ENCODE measurements around the gene NOP53.
A peak's percentile ranks its signal among the peaks of the same experiment; 100 is the strongest.
"Not testable (repeated sequence)": the region's sequence is repeated elsewhere in the genome, so short reads cannot be mapped to it uniquely, and the experiment has no call there.

The NOP53 gene

GRCh38 chr19:47726467-47726866 is 18.9 kb upstream of the NOP53 start:
- no peak for DNase-seq
- CTCF ChIA-PET = interaction anchor here (1.0 to 2.1 kb wide), 2 partner anchors 13 to 17 kb away, joined by 3 to 9 read pairs; partner anchors contain the start of gene EHD2
- H3K27me3 Mint-ChIP-seq = peaks cover 72% of the 10 kb centered on the region
- no peaks in the 10 kb centered on the region for H3K9me3 Mint-ChIP-seq
- no peak overlapping the region for H3K27ac Mint-ChIP-seq
- no peak overlapping the region for H3K4me3 Mint-ChIP-seq
- H3K36me3 Mint-ChIP-seq = no peaks in the 10 kb centered on the region
- peaks cover 22% of the 10 kb centered on the region for H3K4me1 Mint-ChIP-seq

- DNase-seq, H3K9me3 Mint-ChIP-seq, H3K4me3 Mint-ChIP-seq, H3K36me3 Mint-ChIP-seq, H3K27ac Mint-ChIP-seq: not testable (repeated sequence)
- peaks cover 63% of the 10 kb centered on the region for H3K27me3 Mint-ChIP-seq
- CTCF ChIA-PET = interaction anchor here (1.4 to 2.1 kb wide), 2 partner anchors 15 to 16 kb away, joined by 8 to 9 read pairs; partner anchors contain the start of gene EHD2
- peaks cover 22% of the 10 kb centered on the region for H3K4me1 Mint-ChIP-seq
Measured at GRCh38 chr19:47728295-47728694, 17.1 kb upstream of the NOP53 start.

DNA sequence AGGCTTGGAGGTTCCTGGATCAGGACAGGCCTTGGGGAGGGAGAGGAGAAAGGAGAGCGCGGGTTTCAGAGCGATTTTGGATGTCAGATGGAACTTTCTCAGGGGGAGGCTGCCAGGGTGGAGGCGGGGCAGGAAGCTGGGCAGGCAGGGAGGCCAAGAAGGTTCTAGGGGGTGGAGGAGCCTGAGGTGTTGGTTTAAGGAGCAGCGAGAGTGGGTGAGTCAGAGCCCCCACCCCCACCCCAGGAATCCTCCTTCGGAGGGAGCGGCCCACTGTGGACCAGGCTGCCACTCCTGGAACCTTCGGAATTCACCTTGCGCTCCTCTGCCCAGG is 15.9 kb upstream of the NOP53 start:
- peak; percentile 44 for DNase-seq
- H3K36me3 Mint-ChIP-seq = no peaks in the 10 kb centered on the region
- H3K4me3 Mint-ChIP-seq = peak overlapping the region; percentile 65
- peaks cover 22% of the 10 kb centered on the region for H3K4me1 Mint-ChIP-seq
- CTCF ChIA-PET = interaction anchor here (1.4 kb wide), 1 partner anchor 17 kb away, joined by 8 read pairs; the partner anchor contains the start of gene EHD2
- H3K9me3 Mint-ChIP-seq = no peaks in the 10 kb centered on the region
- peak overlapping the region; percentile 24 for H3K27ac Mint-ChIP-seq
- H3K27me3 Mint-ChIP-seq = peaks cover 56% of the 10 kb centered on the region

GRCh38 chr19:47729799-47730520 is 15.4 kb upstream of the NOP53 start:
- DNase-seq = peak; percentile 63
- Mint-ChIP-seq H3K27ac (no peak overlapping the region), H3K27me3 (peaks cover 51% of the 10 kb centered on the region), H3K36me3 (no peaks in the 10 kb centered on the region), H3K4me3 (peak overlapping the region; percentile 65), H3K9me3 (no peaks in the 10 kb centered on the region), H3K4me1 (peaks cover 22% of the 10 kb centered on the region)
- CTCF ChIA-PET = interaction anchor here (1.4 to 2.0 kb wide), 2 partner anchors 17 kb away, joined by 4 to 8 read pairs; partner anchors contain the start of gene EHD2

DNA sequence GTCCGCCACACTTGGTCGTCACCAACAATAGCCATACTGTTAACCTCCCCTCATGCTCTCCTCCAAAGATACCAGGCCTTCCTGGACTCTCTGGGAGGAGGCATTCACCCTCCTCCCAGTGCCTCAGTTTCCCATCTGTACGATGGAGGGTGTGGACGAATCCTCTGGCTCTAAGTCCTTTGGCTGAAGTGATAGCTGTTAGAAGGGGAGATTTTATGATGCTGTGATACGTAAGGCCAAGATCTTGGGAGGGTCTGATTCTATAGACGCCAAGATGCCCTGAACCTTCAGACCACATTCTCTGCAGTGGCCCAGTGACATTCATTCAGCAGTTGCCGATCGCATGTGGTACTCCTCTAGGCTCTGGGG is 14.8 kb upstream of the NOP53 start:
- H3K27ac Mint-ChIP-seq = no peak overlapping the region
- CTCF ChIA-PET = interaction anchor here (2.0 kb wide), 1 partner anchor 18 kb away, joined by 4 read pairs; no protein-coding TSS in a partner anchor
- H3K36me3 Mint-ChIP-seq = no peaks in the 10 kb centered on the region
- H3K4me3 Mint-ChIP-seq = peak overlapping the region; percentile 65
- no peak for DNase-seq
- peaks cover 50% of the 10 kb centered on the region for H3K27me3 Mint-ChIP-seq
- H3K9me3 Mint-ChIP-seq = no peaks in the 10 kb centered on the region
- peaks cover 22% of the 10 kb centered on the region for H3K4me1 Mint-ChIP-seq

GRCh38 chr19:47730910-47731309 is 14.4 kb upstream of the NOP53 start:
- Mint-ChIP-seq H3K36me3 (no peaks in the 10 kb centered on the region), H3K9me3 (no peaks in the 10 kb centered on the region), H3K4me1 (peaks cover 22% of the 10 kb centered on the region), H3K4me3 (peak overlapping the region; percentile 19), H3K27ac (no peak overlapping the region), H3K27me3 (peaks cover 54% of the 10 kb centered on the region)
- CTCF ChIA-PET = interaction anchor here (2.0 kb wide), 1 partner anchor 18 kb away, joined by 4 read pairs; no protein-coding TSS in a partner anchor
- DNase-seq = no peak

- Mint-ChIP-seq H3K9me3 (no peaks in the 10 kb centered on the region), H3K36me3 (no peaks in the 10 kb centered on the region), H3K27me3 (peaks cover 28% of the 10 kb centered on the region)
Measured at GRCh38 chr19:47735131-47735530, 10.2 kb upstream of the NOP53 start.

DNA sequence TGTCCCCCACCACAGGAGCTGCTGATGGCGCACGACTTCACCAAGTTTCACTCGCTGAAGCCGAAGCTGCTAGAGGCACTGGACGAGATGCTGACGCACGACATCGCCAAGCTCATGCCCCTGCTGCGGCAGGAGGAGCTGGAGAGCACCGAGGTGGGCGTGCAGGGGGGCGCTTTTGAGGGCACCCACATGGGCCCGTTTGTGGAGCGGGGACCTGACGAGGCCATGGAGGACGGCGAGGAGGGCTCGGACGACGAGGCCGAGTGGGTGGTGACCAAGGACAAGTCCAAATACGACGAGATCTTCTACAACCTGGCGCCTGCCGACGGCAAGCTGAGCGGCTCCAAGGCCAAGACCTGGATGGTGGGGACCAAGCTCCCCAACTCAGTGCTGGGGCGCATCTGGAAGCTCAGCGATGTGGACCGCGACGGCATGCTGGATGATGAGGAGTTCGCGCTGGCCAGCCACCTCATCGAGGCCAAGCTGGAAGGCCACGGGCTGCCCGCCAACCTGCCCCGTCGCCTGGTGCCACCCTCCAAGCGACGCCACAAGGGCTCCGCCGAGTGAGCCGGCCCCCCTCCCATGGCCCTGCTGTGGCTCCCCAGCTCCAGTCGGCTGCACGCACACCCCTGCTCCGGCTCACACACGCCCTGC is 4.4 kb upstream of the NOP53 start:
- Mint-ChIP-seq H3K9me3 (no peaks in the 10 kb centered on the region), H3K4me1 (peaks cover 29% of the 10 kb centered on the region), H3K27me3 (peaks cover 26% of the 10 kb centered on the region), H3K4me3 (no peak overlapping the region), H3K27ac (no peak overlapping the region), H3K36me3 (peaks cover 3% of the 10 kb centered on the region)
- no peak for DNase-seq
- CTCF ChIA-PET = interaction anchor here (0.7 to 4.5 kb wide), 3 partner anchors 28 to 730 kb away, joined by 4 to 36 read pairs (median 4); partner anchors contain the start of gene EHD2

More at GRCh38 chr19:47735131-47735530, 10.2 kb upstream of the NOP53 start:
- H3K27ac Mint-ChIP-seq = no peak overlapping the region
- H3K4me1 Mint-ChIP-seq = peaks cover 5% of the 10 kb centered on the region
- CTCF ChIA-PET = interaction anchor here (0.9 to 2.5 kb wide), 2 partner anchors 8 to 23 kb away, joined by 5 to 10 read pairs; partner anchors contain the start of gene EHD2
- no peak for DNase-seq
- no peak overlapping the region for H3K4me3 Mint-ChIP-seq

DNA sequence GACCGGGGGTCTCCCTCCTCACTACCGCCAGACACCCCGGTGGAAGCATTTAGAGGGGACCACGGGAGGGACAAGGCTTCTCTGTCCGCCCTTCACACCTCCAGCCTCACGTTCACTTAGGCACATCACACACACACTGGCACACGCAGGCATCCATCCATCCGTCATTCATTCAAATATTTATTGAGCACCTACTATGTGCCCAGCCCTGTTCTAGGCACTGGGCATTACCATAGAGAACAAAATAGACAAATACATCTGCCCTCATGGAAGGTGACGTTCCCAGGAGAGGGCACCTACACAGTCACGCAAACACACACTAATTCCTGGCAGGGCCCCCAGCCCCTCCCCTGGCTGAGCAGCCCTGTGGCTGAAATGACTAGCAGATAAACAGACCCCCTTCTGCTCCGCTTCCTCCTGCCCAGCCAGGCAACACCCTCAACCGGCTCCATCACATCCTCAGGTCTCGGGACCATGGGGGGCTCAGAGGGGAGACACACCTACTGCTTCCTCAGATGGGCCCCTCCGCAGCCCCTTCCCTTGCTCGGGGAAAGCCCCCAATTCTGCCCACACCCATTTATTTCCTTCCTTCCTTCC is 3.7 kb upstream of the NOP53 start:
- CTCF ChIA-PET = interaction anchor here (1.2 to 7.9 kb wide), 3 partner anchors 28 to 444 kb away, joined by 4 to 86 read pairs (median 36); partner anchors contain the start of gene EHD2
- Mint-ChIP-seq H3K27me3 (peaks cover 22% of the 10 kb centered on the region), H3K27ac (no peak overlapping the region), H3K36me3 (peaks cover 3% of the 10 kb centered on the region), H3K4me3 (peak overlapping the region; percentile 3), H3K9me3 (no peaks in the 10 kb centered on the region), H3K4me1 (peaks cover 31% of the 10 kb centered on the region)
- no peak for DNase-seq

DNA sequence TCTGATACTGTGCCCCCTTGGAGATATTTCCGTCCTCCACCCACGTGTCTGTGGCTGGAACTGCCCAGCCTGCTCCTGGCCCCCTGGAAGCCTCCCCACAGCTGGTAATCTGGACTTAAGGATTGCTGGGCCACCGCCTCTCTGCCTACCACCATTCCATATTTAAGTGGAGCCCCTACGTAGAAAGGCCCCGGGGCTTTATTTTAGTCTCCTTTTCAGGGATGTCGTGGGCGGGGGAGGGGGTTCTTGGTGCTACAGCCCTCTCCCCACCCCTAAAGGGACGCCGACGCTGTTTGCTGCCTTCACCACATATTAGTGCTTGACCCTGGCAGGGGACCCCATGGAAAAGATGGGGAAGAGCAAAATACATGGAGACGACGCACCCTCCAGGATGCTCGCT is 2.7 kb upstream of the NOP53 start:
- DNase-seq = no peak
- Mint-ChIP-seq H3K4me1 (peaks cover 38% of the 10 kb centered on the region), H3K9me3 (no peaks in the 10 kb centered on the region), H3K4me3 (no peak overlapping the region), H3K36me3 (peaks cover 8% of the 10 kb centered on the region), H3K27ac (no peak overlapping the region), H3K27me3 (peaks cover 22% of the 10 kb centered on the region)
- CTCF ChIA-PET = interaction anchor here (0.7 to 7.9 kb wide), 5 partner anchors 8 to 43 kb away, joined by 3 to 86 read pairs (median 4); partner anchors contain the start of gene EHD2

- Mint-ChIP-seq H3K4me3 (peak overlapping the region; percentile 93), H3K36me3 (peaks cover 23% of the 10 kb centered on the region), H3K4me1 (peaks cover 64% of the 10 kb centered on the region), H3K27ac (peak overlapping the region; percentile 98), H3K27me3 (peaks cover 22% of the 10 kb centered on the region)
- CTCF ChIA-PET = interaction anchor here (7.9 kb wide), 1 partner anchor 33 kb away, joined by 86 read pairs; the partner anchor contains the start of gene EHD2
- not testable (repeated sequence) for DNase-seq, H3K9me3 Mint-ChIP-seq
Measured at GRCh38 chr19:47746129-47746528, 783 bp downstream of the NOP53 start.

- Mint-ChIP-seq H3K4me3 (peak overlapping the region; percentile 19), H3K27ac (peak overlapping the region; percentile 71), H3K36me3 (peaks cover 45% of the 10 kb centered on the region), H3K4me1 (peaks cover 61% of the 10 kb centered on the region), H3K9me3 (no peaks in the 10 kb centered on the region), H3K27me3 (peaks cover 6% of the 10 kb centered on the region)
- no peak for DNase-seq
- CTCF ChIA-PET = interaction anchor here (7.9 kb wide), 1 partner anchor 36 kb away, joined by 86 read pairs; the partner anchor contains the start of gene EHD2
Measured at GRCh38 chr19:47749326-47749725, 4.0 kb downstream of the NOP53 start.

GRCh38 chr19:47750752-47751151 is 5.4 kb downstream of the NOP53 start:
- Mint-ChIP-seq H3K27ac (no peak overlapping the region), H3K4me3 (no peak overlapping the region), H3K4me1 (peaks cover 51% of the 10 kb centered on the region), H3K27me3 (no peaks in the 10 kb centered on the region), H3K9me3 (no peaks in the 10 kb centered on the region), H3K36me3 (peaks cover 42% of the 10 kb centered on the region)
- no peak for DNase-seq
- CTCF ChIA-PET = no interaction called here
